MM.1S (cell line): ENCODE results near the gene DEPDC1B.
"Not testable (repeated sequence)": the region's sequence is repeated elsewhere in the genome, so short reads cannot be mapped to it uniquely, and the experiment has no call there.

Experiments
- DNase-seq: peaks from one replicate; pipeline ENCODE4 v3.0.0-alpha.2; 2015
- H2AFZ ChIP-seq: fragments of 300-600 bp; sonication (generic); 2 replicates; pipeline ENCODE4 v1.6.0; 2016; ENCODE audit warnings: antibody characterized with exemption, low read length
- H3F3A ChIP-seq: fragments of 300-600 bp; sonication (generic); 2 replicates; pipeline ENCODE4 v1.6.1; 2016; ENCODE audit warnings: mild to moderate bottlenecking, antibody characterized with exemption, low read length, moderate library complexity, mixed read lengths; ENCODE audit not compliant: insufficient read depth
- H3K27ac ChIP-seq: fragments of 300-600 bp; sonication (generic); 2 replicates; pipeline ENCODE4 v1.5.1; 2016; ENCODE audit warnings: mild to moderate bottlenecking, low read length
- H3K27me3 ChIP-seq: fragments of 300-600 bp; sonication (generic); replicated peaks from 2 replicates; pipeline ENCODE4 v1.6.0; 2016; ENCODE audit warnings: low read length; ENCODE audit not compliant: insufficient read depth
- H3K36me3 ChIP-seq: fragments of 300-600 bp; sonication (generic); replicated peaks from 2 replicates; pipeline ENCODE4 v1.6.1; 2016; ENCODE audit warnings: mild to moderate bottlenecking, low read length, mixed read lengths; ENCODE audit not compliant: insufficient read depth
- H3K4me1 ChIP-seq: fragments of 300-600 bp; sonication (generic); 2 replicates; pipeline ENCODE4 v1.6.1; 2016; ENCODE audit warnings: low read length, mixed read lengths
- H3K4me2 ChIP-seq: fragments of 300-600 bp; sonication (generic); 2 replicates; pipeline ENCODE4 v1.6.0; 2016; ENCODE audit warnings: low read depth, low read length
- H3K4me3 ChIP-seq: fragments of 300-600 bp; sonication (generic); 2 replicates; pipeline ENCODE4 v1.5.1; 2016; ENCODE audit warnings: low read length, mixed read lengths
- H3K79me2 ChIP-seq: fragments of 300-600 bp; sonication (generic); 2 replicates; pipeline ENCODE4 v1.6.1; 2016; ENCODE audit warnings: mixed run types, low read length, mixed read lengths
- H3K9ac ChIP-seq: fragments of 300-600 bp; sonication (generic); 2 replicates; pipeline ENCODE4 v1.6.1; 2016; ENCODE audit warnings: low read length, mixed read lengths
- H3K9me2 ChIP-seq: fragments of 300-600 bp; sonication (generic); replicated peaks from 2 replicates; pipeline ENCODE4 v1.6.1; 2016; ENCODE audit warnings: mild to moderate bottlenecking, low read length, mixed read lengths; ENCODE audit not compliant: insufficient read depth
- H3K9me3 ChIP-seq: fragments of 300-600 bp; sonication (generic); replicated peaks from 2 replicates; pipeline ENCODE4 v1.6.1; 2016; ENCODE audit warnings: mild to moderate bottlenecking, low read length, mixed read lengths; ENCODE audit not compliant: insufficient read depth
- H4K20me1 ChIP-seq: fragments of 300-600 bp; sonication (generic); 2 replicates; pipeline ENCODE4 v1.6.1; 2016; ENCODE audit warnings: mild to moderate bottlenecking, low read length, moderate library complexity, mixed read lengths; ENCODE audit not compliant: insufficient read depth
- CTCF ChIP-seq: fragments of 300-600 bp; sonication (generic); IDR thresholded peaks from 2 replicates; pipeline ENCODE4 v1.5.1; 2016; ENCODE audit warnings: antibody characterized with exemption, low read length, mixed read lengths
- EZH2 ChIP-seq: fragments of 300-600 bp; sonication (generic); optimal IDR thresholded peaks from 2 replicates; pipeline ENCODE3; 2017; ENCODE audit warnings: low read depth, mild to moderate bottlenecking, antibody characterized with exemption, low read length, mixed read lengths
- EZH2phosphoT487 ChIP-seq: fragments of 300-600 bp; sonication (generic); IDR thresholded peaks from 2 replicates; pipeline ENCODE4 v1.6.1; 2018; ENCODE audit warnings: antibody characterized with exemption, low read length

The DEPDC1B gene

GRCh38 chr5:60685028-60685427 is 14.9 kb downstream of the DEPDC1B start:
- no peak overlapping the region for H3K4me3 ChIP-seq
- no peak overlapping the region for H3K27ac ChIP-seq
- H3K27me3 ChIP-seq: no peaks in the 10 kb centered on the region
- TF ChIP-seq EZH2: no peak
- TF ChIP-seq EZH2phosphoT487: no peak
- TF ChIP-seq CTCF: no peak
- H4K20me1 ChIP-seq: no peaks in the 10 kb centered on the region
- DNase-seq: no peak
- H2AFZ ChIP-seq: no peak overlapping the region
- H3K9me3 ChIP-seq: no peaks in the 10 kb centered on the region
- H3K9ac ChIP-seq: no peak overlapping the region
- H3K79me2 ChIP-seq: peaks cover 83% of the 10 kb centered on the region
- H3K36me3 ChIP-seq: no peaks in the 10 kb centered on the region
- no peaks in the 10 kb centered on the region for H3K4me1 ChIP-seq
- H3F3A ChIP-seq: no peaks in the 10 kb centered on the region
- no peaks in the 10 kb centered on the region for H3K9me2 ChIP-seq
- H3K4me2 ChIP-seq: no peak overlapping the region

GRCh38 chr5:60682007-60682406 is 18.0 kb downstream of the DEPDC1B start:
- H3K27me3 ChIP-seq, H3K4me2 ChIP-seq, H3F3A ChIP-seq, H3K9ac ChIP-seq, H3K27ac ChIP-seq, H3K9me3 ChIP-seq, H3K36me3 ChIP-seq, H3K4me1 ChIP-seq, DNase-seq, H4K20me1 ChIP-seq, H3K4me3 ChIP-seq, H3K9me2 ChIP-seq, H2AFZ ChIP-seq: not testable (repeated sequence)
- H3K79me2 ChIP-seq: peaks cover 84% of the 10 kb centered on the region

- H3K9me2 ChIP-seq: no peaks in the 10 kb centered on the region
- H4K20me1 ChIP-seq: no peaks in the 10 kb centered on the region
- H3K4me1 ChIP-seq: no peaks in the 10 kb centered on the region
- no peak overlapping the region for H3K4me2 ChIP-seq
- H3K36me3 ChIP-seq: no peaks in the 10 kb centered on the region
- no peak overlapping the region for H3K4me3 ChIP-seq
- H3K27me3 ChIP-seq: no peaks in the 10 kb centered on the region
- no peak overlapping the region for H2AFZ ChIP-seq
- no peaks in the 10 kb centered on the region for H3K9me3 ChIP-seq
- no peak overlapping the region for H3K27ac ChIP-seq
- peaks cover 82% of the 10 kb centered on the region for H3K79me2 ChIP-seq
- TF ChIP-seq EZH2phosphoT487: no peak
- no peak for TF ChIP-seq EZH2
- TF ChIP-seq CTCF: no peak
- H3K9ac ChIP-seq: no peak overlapping the region
- no peaks in the 10 kb centered on the region for H3F3A ChIP-seq
- no peak for DNase-seq
Measured at GRCh38 chr5:60679816-60680215, 20.1 kb downstream of the DEPDC1B start.

GRCh38 chr5:60677850-60678664 is 21.9 kb downstream of the DEPDC1B start:
- no peak overlapping the region for H3K4me2 ChIP-seq
- DNase-seq: peak; percentile 24

More at GRCh38 chr5:60677850-60678664, 21.9 kb downstream of the DEPDC1B start:
- no peaks in the 10 kb centered on the region for H3F3A ChIP-seq
- H3K27ac ChIP-seq: no peak overlapping the region
- H3K79me2 ChIP-seq: peaks cover 82% of the 10 kb centered on the region
- H3K36me3 ChIP-seq: no peaks in the 10 kb centered on the region
- no peak overlapping the region for H3K9ac ChIP-seq
- no peak for TF ChIP-seq EZH2phosphoT487
- TF ChIP-seq CTCF: peak; percentile 54
- no peaks in the 10 kb centered on the region for H3K27me3 ChIP-seq
- H3K4me1 ChIP-seq: peaks cover 7% of the 10 kb centered on the region
- H2AFZ ChIP-seq: no peak overlapping the region
- no peaks in the 10 kb centered on the region for H4K20me1 ChIP-seq
- H3K4me3 ChIP-seq: no peak overlapping the region
- no peaks in the 10 kb centered on the region for H3K9me2 ChIP-seq
- H3K9me3 ChIP-seq: no peaks in the 10 kb centered on the region
